Measurements from ENCODE around the gene WDR27.

DNA sequence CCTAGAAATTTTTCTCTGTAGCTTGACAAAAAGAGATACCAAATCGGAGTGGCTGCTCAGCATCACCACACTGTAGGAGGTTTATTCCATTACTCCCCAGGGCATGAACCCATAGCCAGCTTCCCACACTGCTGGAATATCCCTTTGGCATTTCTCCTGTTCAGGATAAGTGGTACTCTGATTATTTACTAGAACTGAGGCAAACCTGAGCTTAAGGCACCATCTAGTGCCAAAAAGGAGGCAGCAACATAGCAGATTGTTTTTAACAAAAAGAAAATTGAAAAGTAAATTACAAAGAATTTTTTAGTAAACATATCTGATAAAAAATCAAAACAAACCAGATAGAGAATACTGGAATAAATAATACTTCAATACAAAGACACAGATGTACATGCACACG lies 181.7 kb downstream of the WDR27 start:
- TF ChIP-seq POLR2A (IDR thresholded peaks at IDR 0.05; ENCODE audit: low read length) (no peak), BCL3 (IDR thresholded peaks at IDR 0.05) (no peak), NPAS2 (CRISPR knock-in tag; IDR thresholded peaks at IDR 0.05; ENCODE audit: borderline replicate concordance) (no peak), CTCF (IDR thresholded peaks at IDR 0.05) (peak; percentile 22; the same call in 2 of the 3 replicates), MYC (IDR thresholded peaks at IDR 0.05; ENCODE audit: borderline replicate concordance, low read length) (no peak)
- TF ChIP-seq, protein P1, sequence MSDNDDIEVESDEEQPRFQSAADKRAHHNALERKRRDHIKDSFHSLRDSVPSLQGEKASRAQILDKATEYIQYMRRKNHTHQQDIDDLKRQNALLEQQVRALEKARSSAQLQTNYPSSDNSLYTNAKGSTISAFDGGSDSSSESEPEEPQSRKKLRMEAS (IDR thresholded peaks at IDR 0.05) = no peak
